Measurements from ENCODE around the gene LILRB3. TPM values are rescaled to one million over a fixed set of nuclear protein-coding genes. Genes with fewer than 3 reads are reported as not detected.
"Not testable (repeated sequence)": the region's sequence is repeated elsewhere in the genome, so short reads cannot be mapped to it uniquely, and the experiment has no call there.

Gene LILRB3
- total and polyA plus RNA-seq, 2 of the 4 experiments (the other 2 are of a cell fraction), result not detected

- H2BK20ac ChIP-seq (ENCODE audit: low read depth, low read length); intact Hi-C loops (cut with micrococcal nuclease); H3K18ac ChIP-seq (ENCODE audit: low read depth, low read length); H3K56ac ChIP-seq (ENCODE audit: extremely low read depth, insufficient read depth, low read length); H2BK120ac ChIP-seq (ENCODE audit: low read depth, low read length); H4K91ac ChIP-seq (ENCODE audit: insufficient read depth, low read depth, low read length); H4K20me1 ChIP-seq (ENCODE audit: insufficient read depth, low read length); H3K4me2 ChIP-seq (ENCODE audit: low read depth, low read length); CTCF ChIA-PET; H2BK15ac ChIP-seq (ENCODE audit: low read depth, low read length); ATAC-seq (ENCODE audit: low read depth); H3K9me1 ChIP-seq (ENCODE audit: insufficient read depth, low read length); BruUV-seq (replicated peaks); H2AK5ac ChIP-seq (ENCODE audit: low read depth, low read length); H2AFZ ChIP-seq (replicated peaks; ENCODE audit: low read length, poor library complexity); H3K27me3 ChIP-seq (ENCODE audit: control insufficient read depth, insufficient read depth, low read length); in situ Hi-C loops (cut with MboI; ENCODE audit: low sequenced_read_pairs); dilution Hi-C loops (cut with HindIII; ENCODE audit: low sequenced_read_pairs, unreplicated experiment); H3K23ac ChIP-seq (ENCODE audit: low read depth, low read length); H3K4me3 ChIP-seq (ENCODE audit: insufficient read depth, low read depth, low read length); H3K9me3 ChIP-seq (ENCODE audit: control insufficient read depth, insufficient read depth, low read length); H3K9ac ChIP-seq (ENCODE audit: low read depth, low read length); DNase-seq; H3K27ac ChIP-seq (ENCODE audit: insufficient read depth, low read length); H4K5ac ChIP-seq (ENCODE audit: low read depth, low read length); H3K4ac ChIP-seq (ENCODE audit: low read depth, low read length); H3K14ac ChIP-seq (replicated peaks; ENCODE audit: low read depth, low read length); H2AK9ac ChIP-seq (replicated peaks; ENCODE audit: low read depth, low read length, poor library complexity); H3K4me1 ChIP-seq (ENCODE audit: control insufficient read depth, insufficient read depth, low read length); H4K8ac ChIP-seq (ENCODE audit: low read depth in 2 of 2, low read length in 2 of 2); H2BK5ac ChIP-seq (ENCODE audit: low read depth, low read length, poor library complexity, severe bottlenecking): not testable (repeated sequence)
- Histone ChIP-seq H3K79me1 (ENCODE audit: low read depth in 1 of 2, low read length in 2 of 2) (peaks cover 7 to 28% of the 10 kb centered on the region in 2 experiments; a peak in 3 of 4 replicates), H3K36me3 (ENCODE audit: control insufficient read depth, insufficient read depth, low read length) (peaks cover 50% of the 10 kb centered on the region)
- 91% methylated on average over 1 of the region's 3 CpGs; no CpG with 5 or more reads in 1 of the 2 experiments for WGBS, 2 experiments (ENCODE audit: extremely low coverage in 2 of 2, insufficient read length in 1 of 2)
- POLR2A ChIA-PET (ENCODE audit: unreplicated experiment), result interaction anchor here (0.6 kb wide), 1 partner anchor 1888 kb away, joined by 5 read pairs; no protein-coding TSS in a partner anchor
Observed at GRCh38 chr19:54181894-54182293, 40.9 kb downstream of the LILRB3 start.
